ENCODE results near the gene PSD4.

DNA sequence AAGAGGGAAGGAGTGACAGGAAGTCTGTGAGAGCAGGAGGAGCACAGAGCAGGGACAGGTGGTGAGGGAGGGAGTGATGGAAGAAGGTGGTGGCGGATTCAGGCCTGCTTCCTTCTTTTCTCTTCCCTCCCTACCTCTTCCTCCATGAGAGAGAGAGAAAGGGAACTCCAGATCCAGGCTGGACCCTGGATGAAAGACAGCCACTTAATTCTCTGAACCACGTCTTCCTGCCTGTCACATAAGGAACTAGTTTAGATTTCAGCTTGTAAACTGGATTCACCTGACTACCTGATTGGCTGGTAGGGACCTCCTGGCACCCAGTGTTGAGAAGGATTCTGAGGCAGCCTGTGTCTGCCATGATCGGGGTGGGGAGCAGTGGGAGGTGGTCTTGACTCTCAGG is 56.0 kb downstream of the PSD4 start:
- TF ChIP-seq, protein P1, sequence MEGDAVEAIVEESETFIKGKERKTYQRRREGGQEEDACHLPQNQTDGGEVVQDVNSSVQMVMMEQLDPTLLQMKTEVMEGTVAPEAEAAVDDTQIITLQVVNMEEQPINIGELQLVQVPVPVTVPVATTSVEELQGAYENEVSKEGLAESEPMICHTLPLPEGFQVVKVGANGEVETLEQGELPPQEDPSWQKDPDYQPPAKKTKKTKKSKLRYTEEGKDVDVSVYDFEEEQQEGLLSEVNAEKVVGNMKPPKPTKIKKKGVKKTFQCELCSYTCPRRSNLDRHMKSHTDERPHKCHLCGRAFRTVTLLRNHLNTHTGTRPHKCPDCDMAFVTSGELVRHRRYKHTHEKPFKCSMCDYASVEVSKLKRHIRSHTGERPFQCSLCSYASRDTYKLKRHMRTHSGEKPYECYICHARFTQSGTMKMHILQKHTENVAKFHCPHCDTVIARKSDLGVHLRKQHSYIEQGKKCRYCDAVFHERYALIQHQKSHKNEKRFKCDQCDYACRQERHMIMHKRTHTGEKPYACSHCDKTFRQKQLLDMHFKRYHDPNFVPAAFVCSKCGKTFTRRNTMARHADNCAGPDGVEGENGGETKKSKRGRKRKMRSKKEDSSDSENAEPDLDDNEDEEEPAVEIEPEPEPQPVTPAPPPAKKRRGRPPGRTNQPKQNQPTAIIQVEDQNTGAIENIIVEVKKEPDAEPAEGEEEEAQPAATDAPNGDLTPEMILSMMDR (IDR thresholded peaks at IDR 0.05 in 8 of 11, conservative IDR thresholded peaks at IDR 0.05 in 3 of 11), result no peak
- TF ChIP-seq POLR2AphosphoS5 (IDR thresholded peaks at IDR 0.05), result no peak
